ENCODE measurements around the gene SLC36A3. TPM values are rescaled to one million over a fixed set of nuclear protein-coding genes. Genes with fewer than 3 reads are reported as not detected.

Gene SLC36A3
- total RNA-seq, 2 donors from 2014 or later = 0.28 TPM; not detected in 1

DNA sequence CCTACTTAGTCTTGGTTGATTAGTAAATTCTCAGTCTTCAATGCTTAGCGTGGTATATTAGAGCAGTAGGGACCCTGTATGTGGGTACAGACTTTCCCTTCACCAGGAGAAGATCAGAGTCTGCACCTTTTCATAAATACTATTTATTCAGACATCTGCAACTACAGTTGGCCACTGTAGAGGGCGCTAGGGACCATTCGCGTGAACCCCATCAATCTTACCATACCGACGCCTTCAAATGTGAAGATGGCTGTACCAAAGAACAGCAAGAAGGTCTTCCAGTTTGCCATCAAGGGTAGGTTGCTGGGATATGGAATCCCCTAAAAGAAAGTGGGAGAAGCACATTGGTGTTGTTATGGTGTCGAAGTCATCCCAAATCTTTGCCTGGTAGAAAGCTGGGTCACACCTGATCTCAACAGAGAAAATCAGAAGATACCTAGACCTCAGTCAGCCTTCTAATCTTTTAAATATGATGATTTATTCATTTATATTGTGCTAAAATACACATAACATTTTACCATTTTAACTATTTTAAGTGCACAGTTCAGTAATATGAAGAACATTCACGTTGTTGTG is 19.1 kb downstream of the SLC36A3 start:
- 64% methylated on average over 8 of the region's 8 CpGs for WGBS
- TF ChIP-seq, protein P1, sequence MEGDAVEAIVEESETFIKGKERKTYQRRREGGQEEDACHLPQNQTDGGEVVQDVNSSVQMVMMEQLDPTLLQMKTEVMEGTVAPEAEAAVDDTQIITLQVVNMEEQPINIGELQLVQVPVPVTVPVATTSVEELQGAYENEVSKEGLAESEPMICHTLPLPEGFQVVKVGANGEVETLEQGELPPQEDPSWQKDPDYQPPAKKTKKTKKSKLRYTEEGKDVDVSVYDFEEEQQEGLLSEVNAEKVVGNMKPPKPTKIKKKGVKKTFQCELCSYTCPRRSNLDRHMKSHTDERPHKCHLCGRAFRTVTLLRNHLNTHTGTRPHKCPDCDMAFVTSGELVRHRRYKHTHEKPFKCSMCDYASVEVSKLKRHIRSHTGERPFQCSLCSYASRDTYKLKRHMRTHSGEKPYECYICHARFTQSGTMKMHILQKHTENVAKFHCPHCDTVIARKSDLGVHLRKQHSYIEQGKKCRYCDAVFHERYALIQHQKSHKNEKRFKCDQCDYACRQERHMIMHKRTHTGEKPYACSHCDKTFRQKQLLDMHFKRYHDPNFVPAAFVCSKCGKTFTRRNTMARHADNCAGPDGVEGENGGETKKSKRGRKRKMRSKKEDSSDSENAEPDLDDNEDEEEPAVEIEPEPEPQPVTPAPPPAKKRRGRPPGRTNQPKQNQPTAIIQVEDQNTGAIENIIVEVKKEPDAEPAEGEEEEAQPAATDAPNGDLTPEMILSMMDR (IDR thresholded peaks at IDR 0.05) = no peak
- no peak for TF ChIP-seq POLR2A (IDR thresholded peaks at IDR 0.05)
- TF ChIP-seq POLR2AphosphoS5 (IDR thresholded peaks at IDR 0.05) = no peak
- DNase-seq (ENCODE audit: low spot score) = no peak
- Histone ChIP-seq H3K4me1 (replicated peaks) (no peaks in the 10 kb centered on the region), H3K36me3 (no peaks in the 10 kb centered on the region), H3K9me3 (no peaks in the 10 kb centered on the region), H3K27me3 (replicated peaks; ENCODE audit: insufficient read depth) (no peaks in the 10 kb centered on the region), H3K4me3 (no peak overlapping the region), H3K27ac (no peak overlapping the region)
- intact Hi-C loops (cut with DNase I) = no loop called here

DNA sequence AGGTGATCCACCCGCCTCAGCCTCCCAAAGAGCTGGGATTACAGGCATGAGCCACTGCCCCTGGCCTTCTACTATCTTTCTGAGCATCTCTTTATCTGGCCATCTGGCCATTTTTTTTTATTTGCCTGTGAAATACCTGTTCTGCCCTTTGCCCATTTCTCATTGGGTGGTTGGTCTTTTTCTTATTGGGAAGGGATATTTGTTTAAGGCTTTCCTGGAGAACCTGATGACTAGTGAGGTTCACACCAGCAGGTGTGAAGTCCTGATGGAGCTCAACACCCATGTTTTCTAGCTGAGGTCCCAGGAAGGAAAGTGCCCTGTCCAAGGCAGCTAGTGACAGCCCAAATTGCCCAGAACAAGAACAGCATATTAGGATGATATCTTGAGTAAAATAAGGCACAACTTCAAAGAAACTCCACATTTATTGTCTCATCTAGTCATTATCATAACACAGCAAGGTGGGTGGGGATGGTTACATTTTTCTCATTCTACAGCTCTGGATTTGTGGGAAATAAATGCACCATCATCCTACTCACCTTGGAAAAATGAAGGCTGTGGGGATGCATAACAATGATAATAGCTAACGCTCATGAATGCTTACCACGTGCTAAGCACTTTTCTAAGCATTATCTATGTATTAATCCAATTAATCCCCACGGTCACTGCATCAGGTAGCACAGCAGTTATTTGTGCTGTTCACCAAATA is 20.3 kb downstream of the SLC36A3 start:
- no peak for DNase-seq (ENCODE audit: low spot score)
- TF ChIP-seq POLR2A (IDR thresholded peaks at IDR 0.05) = no peak
- TF ChIP-seq, protein P1 (IDR thresholded peaks at IDR 0.05) = no peak
- TF ChIP-seq POLR2AphosphoS5 (IDR thresholded peaks at IDR 0.05) = no peak
- H3K4me3 ChIP-seq = no peak overlapping the region
- no peaks in the 10 kb centered on the region for H3K36me3 ChIP-seq
- no peaks in the 10 kb centered on the region for H3K9me3 ChIP-seq
- intact Hi-C loops (cut with DNase I) = no loop called here
- no peaks in the 10 kb centered on the region for H3K27me3 ChIP-seq (replicated peaks; ENCODE audit: insufficient read depth)
- H3K27ac ChIP-seq = no peak overlapping the region
- WGBS = 85% methylated on average over 4 of the region's 4 CpGs
- no peaks in the 10 kb centered on the region for H3K4me1 ChIP-seq (replicated peaks)

DNA sequence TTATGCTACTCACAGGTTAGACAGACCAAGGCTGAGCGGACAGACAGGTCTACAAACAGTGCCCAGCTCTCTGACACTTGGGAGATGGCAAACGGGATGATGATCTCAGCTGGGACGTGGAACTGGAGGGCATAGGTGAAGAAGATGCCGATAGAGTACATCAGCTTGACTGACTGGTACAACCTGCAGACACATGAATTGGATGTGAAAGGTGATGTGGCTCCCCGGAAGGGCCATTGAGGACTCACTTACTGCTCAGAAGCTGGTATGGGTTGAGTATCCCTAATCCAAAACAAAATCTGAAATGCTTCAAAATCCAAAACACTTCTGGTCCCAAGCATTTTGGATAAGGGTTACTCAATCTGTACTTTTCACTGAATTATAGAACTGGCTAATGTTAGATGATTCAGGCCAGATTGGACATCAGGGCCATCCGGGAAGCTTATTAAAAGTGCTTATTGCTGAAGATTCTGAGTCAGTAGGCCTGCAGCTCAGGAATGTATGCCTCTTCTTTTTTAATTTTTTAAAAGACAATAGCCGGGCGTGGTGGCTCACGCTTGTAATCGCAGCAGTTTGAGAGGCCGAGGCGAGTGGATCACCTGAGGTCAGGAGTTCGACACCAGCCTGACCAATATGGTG is 22.4 kb downstream of the SLC36A3 start:
- TF ChIP-seq POLR2AphosphoS5 (IDR thresholded peaks at IDR 0.05) (no peak), POLR2A (IDR thresholded peaks at IDR 0.05) (no peak)
- TF ChIP-seq, protein P1 (IDR thresholded peaks at IDR 0.05) = no peak
- no peaks in the 10 kb centered on the region for H3K4me1 ChIP-seq (replicated peaks)
- DNase-seq (ENCODE audit: low spot score) = no peak
- 97% methylated on average over 13 of the region's 13 CpGs for WGBS
- H3K27me3 ChIP-seq (replicated peaks; ENCODE audit: insufficient read depth) = no peaks in the 10 kb centered on the region
- intact Hi-C loops (cut with DNase I) = no loop called here
- no peaks in the 10 kb centered on the region for H3K36me3 ChIP-seq
- H3K27ac ChIP-seq = no peak overlapping the region
- no peaks in the 10 kb centered on the region for H3K9me3 ChIP-seq
- no peak overlapping the region for H3K4me3 ChIP-seq

DNA sequence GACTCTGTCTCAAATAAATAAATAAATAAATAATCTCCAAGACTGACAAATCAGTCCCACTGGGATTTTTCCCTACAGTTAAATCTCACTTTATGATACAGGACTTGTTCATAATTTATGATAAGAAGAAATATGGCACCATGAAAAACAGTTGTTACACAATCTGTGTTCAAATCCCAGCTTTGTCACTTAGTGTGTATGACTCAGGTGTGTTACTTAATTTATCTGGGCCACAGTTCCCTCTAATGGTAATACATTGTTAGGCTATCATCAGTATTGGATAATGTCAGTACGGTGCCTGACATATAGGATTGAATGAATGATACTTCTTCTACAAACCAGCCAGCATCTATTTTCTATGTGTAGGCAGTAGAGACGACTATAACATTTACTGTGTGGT is 23.1 kb downstream of the SLC36A3 start:
- Histone ChIP-seq H3K27me3 (replicated peaks; ENCODE audit: insufficient read depth) (no peaks in the 10 kb centered on the region), H3K36me3 (no peaks in the 10 kb centered on the region), H3K4me1 (replicated peaks) (no peaks in the 10 kb centered on the region), H3K9me3 (no peaks in the 10 kb centered on the region), H3K4me3 (no peak overlapping the region), H3K27ac (no peak overlapping the region)
- DNase-seq (ENCODE audit: low spot score) = no peak
- no peak for TF ChIP-seq POLR2A (IDR thresholded peaks at IDR 0.05)
- TF ChIP-seq, protein P1 (IDR thresholded peaks at IDR 0.05) = no peak
- intact Hi-C loops (cut with DNase I) = no loop called here
- 92% methylated on average over 2 of the region's 2 CpGs for WGBS
